NCI-H1694 (cell line): ENCODE results near the gene FAM9B.

ENCODE experiments used
- DNase-seq: peaks from one replicate; lab custom pipeline; 2025; lab: John Stamatoyannopoulos, UW

FAM9B gene

GRCh38 chrX:8980756-8981155 is 53.2 kb downstream of the FAM9B start:
- no peak for DNase-seq
